ENCODE results near the gene PIH1D2. TPM values are rescaled to one million over a fixed set of nuclear protein-coding genes. Genes with fewer than 3 reads are reported as not detected.
"Not testable (repeated sequence)": the region's sequence is repeated elsewhere in the genome, so short reads cannot be mapped to it uniquely, and the experiment has no call there.

PIH1D2 gene
- total RNA-seq, 2 donors from 2014 or later, result 1.3 TPM; not detected in 1

DNA sequence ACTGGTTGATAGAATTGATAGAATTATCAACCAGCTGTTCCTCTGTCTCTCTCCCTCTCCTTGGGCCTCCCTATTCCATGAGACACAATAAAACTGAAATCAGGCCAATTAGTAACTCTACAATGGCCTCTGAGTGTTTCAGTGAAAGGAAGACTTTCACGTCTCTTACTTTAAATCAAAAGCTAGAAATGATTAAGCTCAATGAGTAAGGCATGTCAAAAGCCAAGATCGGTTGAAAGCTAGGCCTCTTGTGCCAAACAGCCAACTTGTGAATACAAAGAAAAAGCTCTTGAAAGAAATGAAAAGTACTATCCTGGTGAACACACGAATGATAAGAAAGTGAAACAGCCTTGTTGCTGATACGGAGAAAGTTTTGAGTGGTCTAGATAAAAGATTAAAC lies 16.6 kb downstream of the PIH1D2 start:
- Histone ChIP-seq H3K9me3 (no peaks in the 10 kb centered on the region), H3K4me3 (no peak overlapping the region), H3K36me3 (replicated peaks in 1 of 2; ENCODE audit: insufficient read depth in 1 of 2, low read depth in 2 of 2) (peaks cover 0 to 11% of the 10 kb centered on the region in 2 donors), H3K27me3 (no peaks in the 10 kb centered on the region), H3K27ac (no peak overlapping the region), H3K4me1 (no peaks in the 10 kb centered on the region)
- intact Hi-C loops (cut with DNase I), result no loop called here
- ATAC-seq (no peak), DNase-seq (no peak)
- TF ChIP-seq POLR2A (IDR thresholded peaks at IDR 0.05), result no peak
- TF ChIP-seq, protein P1, sequence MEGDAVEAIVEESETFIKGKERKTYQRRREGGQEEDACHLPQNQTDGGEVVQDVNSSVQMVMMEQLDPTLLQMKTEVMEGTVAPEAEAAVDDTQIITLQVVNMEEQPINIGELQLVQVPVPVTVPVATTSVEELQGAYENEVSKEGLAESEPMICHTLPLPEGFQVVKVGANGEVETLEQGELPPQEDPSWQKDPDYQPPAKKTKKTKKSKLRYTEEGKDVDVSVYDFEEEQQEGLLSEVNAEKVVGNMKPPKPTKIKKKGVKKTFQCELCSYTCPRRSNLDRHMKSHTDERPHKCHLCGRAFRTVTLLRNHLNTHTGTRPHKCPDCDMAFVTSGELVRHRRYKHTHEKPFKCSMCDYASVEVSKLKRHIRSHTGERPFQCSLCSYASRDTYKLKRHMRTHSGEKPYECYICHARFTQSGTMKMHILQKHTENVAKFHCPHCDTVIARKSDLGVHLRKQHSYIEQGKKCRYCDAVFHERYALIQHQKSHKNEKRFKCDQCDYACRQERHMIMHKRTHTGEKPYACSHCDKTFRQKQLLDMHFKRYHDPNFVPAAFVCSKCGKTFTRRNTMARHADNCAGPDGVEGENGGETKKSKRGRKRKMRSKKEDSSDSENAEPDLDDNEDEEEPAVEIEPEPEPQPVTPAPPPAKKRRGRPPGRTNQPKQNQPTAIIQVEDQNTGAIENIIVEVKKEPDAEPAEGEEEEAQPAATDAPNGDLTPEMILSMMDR (IDR thresholded peaks at IDR 0.05), result no peak
- 74 to 81% methylated on average over 4 of the region's 4 CpGs for WGBS, 2 donors

DNA sequence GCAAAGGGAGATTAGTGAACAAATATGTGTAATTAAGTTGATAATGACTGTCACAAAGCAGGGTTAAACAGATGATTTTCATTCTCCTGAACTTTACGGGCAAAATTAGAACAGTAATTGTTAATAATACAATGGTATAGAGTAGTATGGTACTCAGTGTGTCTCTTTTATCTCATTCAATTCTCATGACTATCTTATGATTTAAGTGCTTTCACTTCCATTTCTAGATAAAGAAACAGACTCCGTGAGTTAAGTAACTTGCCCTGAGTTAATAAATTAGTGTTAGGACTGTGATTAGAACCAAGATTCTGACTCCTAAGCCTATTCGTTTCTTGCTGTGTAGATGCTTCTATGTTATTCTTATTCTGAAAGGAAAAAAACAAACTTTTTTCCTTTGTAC lies 22.0 kb downstream of the PIH1D2 start:
- TF ChIP-seq POLR2A (IDR thresholded peaks at IDR 0.05), result no peak
- TF ChIP-seq, protein P1 (IDR thresholded peaks at IDR 0.05), result no peak
- peaks cover 0 to 14% of the 10 kb centered on the region in 2 donors for H3K36me3 ChIP-seq (replicated peaks in 1 of 2; ENCODE audit: insufficient read depth in 1 of 2, low read depth in 2 of 2)

DNA sequence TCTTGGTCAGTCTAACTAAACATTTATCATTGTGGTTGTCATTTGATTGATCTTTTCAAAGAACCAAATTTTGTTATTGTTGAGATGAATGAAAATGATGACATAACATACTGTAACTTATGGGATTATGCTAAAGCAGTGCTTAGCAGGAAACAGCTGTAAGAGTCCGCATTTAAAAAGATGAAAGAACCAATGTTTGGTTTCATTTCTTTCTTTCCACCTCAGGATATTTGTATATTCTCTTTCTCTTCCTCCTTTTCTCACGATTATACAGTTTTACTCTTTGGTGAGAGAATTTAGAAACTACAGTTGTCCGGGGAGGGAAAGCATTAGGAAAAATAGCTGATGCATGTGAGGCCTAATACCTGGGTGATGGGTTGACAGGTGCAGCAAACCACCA lies 23.1 kb downstream of the PIH1D2 start:
- intact Hi-C loops (cut with DNase I), result no loop called here
- ATAC-seq (no peak), DNase-seq (no peak)
- peaks cover 0 to 14% of the 10 kb centered on the region in 2 donors for H3K36me3 ChIP-seq (replicated peaks in 1 of 2; ENCODE audit: insufficient read depth in 1 of 2, low read depth in 2 of 2)
- no peak overlapping the region for H3K27ac ChIP-seq
- no peaks in the 10 kb centered on the region for H3K27me3 ChIP-seq
- no peak for TF ChIP-seq POLR2A (IDR thresholded peaks at IDR 0.05)
- TF ChIP-seq, protein P1 (IDR thresholded peaks at IDR 0.05), result no peak
- WGBS, 2 donors, result 77 to 86% methylated on average over 3 of the region's 3 CpGs
- no peaks in the 10 kb centered on the region for H3K4me1 ChIP-seq
- H3K4me3 ChIP-seq, result no peak overlapping the region
- H3K9me3 ChIP-seq, result no peaks in the 10 kb centered on the region

More for the DNA sequence above, 22.0 kb downstream of the PIH1D2 start:
- Histone ChIP-seq H3K4me1 (no peaks in the 10 kb centered on the region), H3K4me3 (no peak overlapping the region), H3K27me3 (no peaks in the 10 kb centered on the region), H3K27ac (no peak overlapping the region), H3K9me3 (no peaks in the 10 kb centered on the region)
- ATAC-seq, result no peak
- WGBS, 2 donors, result 84 to 85% methylated on average over 3 of the region's 3 CpGs
- DNase-seq, result no peak
- intact Hi-C loops (cut with DNase I), result no loop called here

DNA sequence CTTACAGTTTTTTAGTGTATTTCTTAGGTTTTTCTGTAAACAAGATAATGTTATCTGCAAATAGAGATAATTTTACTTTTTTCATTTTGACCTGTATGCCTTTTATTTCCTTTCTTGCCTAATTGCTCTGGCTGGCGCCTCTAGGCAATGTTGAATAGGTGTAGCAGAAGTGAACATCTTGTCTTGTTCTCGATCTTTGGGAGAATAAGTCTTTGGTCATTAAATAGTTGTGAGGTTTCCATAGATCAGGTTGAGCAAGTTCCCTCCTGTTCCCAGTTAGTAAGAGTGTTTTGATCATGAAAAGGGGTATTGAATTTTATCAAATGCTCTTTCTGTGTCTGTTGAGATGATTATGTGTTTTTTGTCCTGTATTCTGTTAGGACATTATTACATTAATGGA lies 24.0 kb downstream of the PIH1D2 start:
- no peak for DNase-seq
- Histone ChIP-seq H3K27ac (no peak overlapping the region), H3K9me3 (no peaks in the 10 kb centered on the region), H3K4me3 (no peak overlapping the region), H3K27me3 (no peaks in the 10 kb centered on the region), H3K4me1 (peaks cover under 1% of the 10 kb centered on the region), H3K36me3 (replicated peaks in 1 of 2; ENCODE audit: insufficient read depth in 1 of 2, low read depth in 2 of 2) (peaks cover 0 to 15% of the 10 kb centered on the region in 2 donors)
- intact Hi-C loops (cut with DNase I), result no loop called here
- ATAC-seq, result no peak
- 48% methylated on average over 2 of the region's 2 CpGs for WGBS, 2 donors
- TF ChIP-seq, protein P1 (IDR thresholded peaks at IDR 0.05), result no peak
- no peak for TF ChIP-seq POLR2A (IDR thresholded peaks at IDR 0.05)

DNA sequence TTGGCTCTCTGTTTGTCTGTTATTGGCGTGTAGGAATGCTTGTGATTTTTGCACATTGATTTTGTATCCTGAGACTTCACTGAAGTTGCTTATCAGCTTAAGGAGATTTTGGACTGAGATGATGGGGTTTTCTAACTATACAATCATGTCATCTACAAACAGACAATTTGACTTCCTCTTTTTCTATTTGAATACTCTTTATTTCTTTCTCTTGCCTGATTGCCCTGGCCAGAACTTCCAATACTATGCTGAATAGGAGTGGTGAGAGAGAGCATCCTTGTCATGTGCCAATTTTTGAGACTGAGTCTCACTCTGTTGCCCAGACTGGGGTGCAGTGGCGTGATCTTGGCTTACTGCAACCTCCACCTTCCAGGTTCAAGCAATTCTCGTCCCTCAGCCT lies 25.6 kb downstream of the PIH1D2 start:
- H3K4me3 ChIP-seq; H3K4me1 ChIP-seq; H3K27me3 ChIP-seq; DNase-seq; H3K9me3 ChIP-seq; ATAC-seq; intact Hi-C loops (cut with DNase I); H3K27ac ChIP-seq: not testable (repeated sequence)
- peaks cover 0 to 12% of the 10 kb centered on the region in 2 donors for H3K36me3 ChIP-seq (replicated peaks in 1 of 2; ENCODE audit: insufficient read depth in 1 of 2, low read depth in 2 of 2)
- 93 to 96% methylated on average over 3 of the region's 3 CpGs for WGBS, 2 donors

DNA sequence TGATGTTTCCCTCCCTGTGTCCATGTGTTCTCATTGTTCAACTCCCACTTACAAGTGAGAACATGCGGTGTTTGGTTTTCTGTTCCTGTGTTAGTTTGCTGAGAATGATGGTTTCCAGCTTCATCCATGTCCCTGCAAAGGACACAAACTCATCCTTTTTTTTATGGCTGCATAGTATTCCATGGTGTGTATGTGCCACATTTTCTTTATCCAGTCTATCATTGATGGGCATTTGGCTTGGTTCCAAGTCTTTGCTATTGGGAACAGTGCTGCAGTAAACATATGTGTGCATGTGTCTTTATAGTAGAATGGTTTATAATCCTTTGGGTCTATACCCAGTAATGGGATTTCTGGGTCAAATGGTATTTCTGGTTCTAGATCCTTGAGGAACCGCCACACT lies 27.2 kb downstream of the PIH1D2 start:
- H3K4me3 ChIP-seq; H3K27ac ChIP-seq; H3K27me3 ChIP-seq; intact Hi-C loops (cut with DNase I); DNase-seq; H3K9me3 ChIP-seq; H3K36me3 ChIP-seq (replicated peaks in 1 of 2; ENCODE audit: insufficient read depth in 1 of 2, low read depth in 2 of 2); ATAC-seq; H3K4me1 ChIP-seq: not testable (repeated sequence)
- WGBS, 2 donors, result 98 to 100% methylated on average over 2 of the region's 2 CpGs
